Measurements from ENCODE around the gene GLRA1.

Gene GLRA1

GRCh38 chr5:151799407-151799806, 125.2 kb downstream of the GLRA1 start:
- TF ChIP-seq GATA3 (IDR thresholded peaks at IDR 0.05; ENCODE audit: low read depth, low read length) (no peak), GATA2 (IDR thresholded peaks at IDR 0.05; ENCODE audit: low read depth, low read length) (no peak)

DNA sequence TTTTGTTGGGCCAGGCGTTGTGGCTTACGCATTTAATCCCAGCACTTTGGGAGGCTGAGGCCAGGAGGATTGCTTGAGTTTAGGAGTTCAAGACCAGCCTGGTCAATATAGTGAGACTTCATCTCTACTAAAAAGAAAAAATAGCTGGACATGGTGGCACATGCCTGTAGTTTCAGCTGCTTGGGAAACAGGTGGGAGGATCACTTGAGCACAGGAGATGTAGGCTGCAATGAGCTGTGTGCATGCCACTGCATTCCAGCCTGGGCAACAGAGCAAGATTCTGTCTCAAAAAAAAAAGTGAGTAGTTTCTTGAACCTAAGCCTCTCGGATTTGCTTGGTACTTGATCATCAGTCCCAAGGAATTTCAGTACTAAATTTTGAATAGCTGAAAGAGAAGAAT, 126.0 kb downstream of the GLRA1 start:
- TF ChIP-seq GATA3 (IDR thresholded peaks at IDR 0.05; ENCODE audit: low read depth, low read length) = no peak

- no peak for TF ChIP-seq GATA2 (IDR thresholded peaks at IDR 0.05; ENCODE audit: low read depth, low read length)
- no peak for TF ChIP-seq GATA3 (IDR thresholded peaks at IDR 0.05; ENCODE audit: low read depth, low read length)
Observed at GRCh38 chr5:151795426-151795825, 129.2 kb downstream of the GLRA1 start.

DNA sequence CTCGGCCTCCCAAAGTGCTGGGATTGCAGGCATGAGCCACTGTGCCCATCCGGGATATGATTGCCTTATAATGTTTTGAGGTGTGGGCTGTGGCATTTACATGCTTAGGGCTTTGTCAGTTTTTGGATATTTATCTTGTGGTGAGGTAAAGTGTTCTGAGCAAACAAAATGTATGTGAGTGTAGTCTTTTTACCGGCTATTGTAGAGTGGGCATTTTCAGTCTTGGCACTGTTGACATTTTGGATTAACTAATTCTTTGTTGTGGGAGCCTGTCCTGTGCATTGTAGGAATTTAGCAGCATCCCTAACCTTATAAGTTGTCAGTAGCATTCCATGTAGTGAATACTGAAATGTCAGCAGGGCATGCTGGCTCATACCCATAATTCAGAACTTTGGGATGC, 131.3 kb downstream of the GLRA1 start:
- TF ChIP-seq GATA2 (IDR thresholded peaks at IDR 0.05; ENCODE audit: low read depth, low read length) (no peak), GATA3 (IDR thresholded peaks at IDR 0.05; ENCODE audit: low read depth, low read length) (no peak)

DNA sequence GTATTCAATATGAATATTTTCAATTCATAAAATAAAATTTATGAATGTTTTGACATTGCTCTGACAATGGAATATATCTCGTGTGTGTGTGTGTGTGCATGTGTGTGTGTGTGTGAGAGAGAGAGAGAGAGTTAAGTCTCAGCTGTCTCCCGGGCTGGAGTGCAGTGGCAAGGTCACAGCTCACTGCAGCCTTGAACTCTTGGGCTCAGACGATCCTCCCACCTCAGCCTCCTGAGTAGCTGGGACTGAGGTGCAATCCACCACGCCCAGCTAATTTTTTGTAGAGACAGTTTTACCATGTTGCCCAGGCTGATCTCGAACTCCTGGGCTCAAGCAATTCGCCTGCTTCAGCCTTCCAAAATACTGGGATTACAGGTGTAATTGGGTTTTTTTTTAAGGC, 136.8 kb downstream of the GLRA1 start:
- no peak for TF ChIP-seq GATA2 (IDR thresholded peaks at IDR 0.05; ENCODE audit: low read depth, low read length)
- TF ChIP-seq GATA3 (IDR thresholded peaks at IDR 0.05; ENCODE audit: low read depth, low read length) = no peak

DNA sequence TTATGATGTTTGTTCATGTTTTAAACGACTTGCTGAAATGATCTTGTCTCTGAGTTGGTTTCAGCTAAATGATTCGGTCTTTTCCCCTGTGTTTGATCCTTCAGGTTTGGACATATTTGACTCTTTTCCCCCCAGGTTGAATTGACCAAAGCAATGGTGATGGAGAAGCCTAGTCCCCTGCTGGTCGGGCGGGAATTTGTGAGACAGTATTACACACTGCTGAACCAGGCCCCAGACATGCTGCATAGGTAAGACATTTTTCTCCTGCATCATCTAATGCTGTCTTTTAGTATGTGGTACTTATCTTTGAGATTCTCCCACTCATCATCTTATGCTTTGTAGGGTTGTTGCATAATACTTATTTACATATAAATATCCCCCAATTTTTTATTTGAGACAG, 138.2 kb downstream of the GLRA1 start:
- TF ChIP-seq GATA2 (IDR thresholded peaks at IDR 0.05; ENCODE audit: low read depth, low read length) (no peak), GATA3 (IDR thresholded peaks at IDR 0.05; ENCODE audit: low read depth, low read length) (no peak)

- TF ChIP-seq GATA2 (IDR thresholded peaks at IDR 0.05; ENCODE audit: low read depth, low read length) = no peak
- TF ChIP-seq GATA3 (IDR thresholded peaks at IDR 0.05; ENCODE audit: low read depth, low read length) = no peak
Observed at GRCh38 chr5:151784141-151784540, 140.5 kb downstream of the GLRA1 start.

- TF ChIP-seq GATA2 (IDR thresholded peaks at IDR 0.05; ENCODE audit: low read depth, low read length) = no peak
- no peak for TF ChIP-seq GATA3 (IDR thresholded peaks at IDR 0.05; ENCODE audit: low read depth, low read length)
Observed at GRCh38 chr5:151781201-151781600, 143.4 kb downstream of the GLRA1 start.

GRCh38 chr5:151780348-151780747, 144.3 kb downstream of the GLRA1 start:
- TF ChIP-seq GATA3 (IDR thresholded peaks at IDR 0.05; ENCODE audit: low read depth, low read length) (no peak), GATA2 (IDR thresholded peaks at IDR 0.05; ENCODE audit: low read depth, low read length) (no peak)

DNA sequence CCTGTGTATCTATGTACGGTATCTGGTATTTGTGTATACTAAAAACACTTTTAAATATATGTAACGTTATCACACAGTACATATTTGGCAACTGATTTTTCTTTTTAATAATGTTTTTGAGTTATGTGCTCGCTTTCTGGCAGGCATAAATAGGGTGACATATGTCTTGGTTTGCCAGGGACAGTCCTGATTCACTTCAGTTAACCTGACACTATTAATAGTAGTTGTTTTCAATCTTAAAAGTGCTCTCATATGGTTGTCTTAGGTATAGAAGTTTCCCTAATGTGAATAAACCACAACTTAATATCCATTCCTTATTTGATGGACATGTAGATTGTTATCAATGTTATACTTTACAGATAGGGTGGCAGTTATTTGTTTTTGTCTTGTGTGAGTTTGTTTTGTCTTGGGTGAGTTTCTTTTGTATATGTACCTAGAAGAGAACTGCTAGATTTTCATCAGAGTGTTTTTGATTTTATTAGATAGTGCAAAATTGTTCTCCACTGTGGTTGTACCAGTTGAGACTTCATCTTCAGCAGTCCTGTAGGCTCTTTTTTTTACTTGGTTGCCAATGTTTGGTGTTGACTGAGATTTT, 145.0 kb downstream of the GLRA1 start:
- no peak for TF ChIP-seq GATA3 (IDR thresholded peaks at IDR 0.05; ENCODE audit: low read depth, low read length)

DNA sequence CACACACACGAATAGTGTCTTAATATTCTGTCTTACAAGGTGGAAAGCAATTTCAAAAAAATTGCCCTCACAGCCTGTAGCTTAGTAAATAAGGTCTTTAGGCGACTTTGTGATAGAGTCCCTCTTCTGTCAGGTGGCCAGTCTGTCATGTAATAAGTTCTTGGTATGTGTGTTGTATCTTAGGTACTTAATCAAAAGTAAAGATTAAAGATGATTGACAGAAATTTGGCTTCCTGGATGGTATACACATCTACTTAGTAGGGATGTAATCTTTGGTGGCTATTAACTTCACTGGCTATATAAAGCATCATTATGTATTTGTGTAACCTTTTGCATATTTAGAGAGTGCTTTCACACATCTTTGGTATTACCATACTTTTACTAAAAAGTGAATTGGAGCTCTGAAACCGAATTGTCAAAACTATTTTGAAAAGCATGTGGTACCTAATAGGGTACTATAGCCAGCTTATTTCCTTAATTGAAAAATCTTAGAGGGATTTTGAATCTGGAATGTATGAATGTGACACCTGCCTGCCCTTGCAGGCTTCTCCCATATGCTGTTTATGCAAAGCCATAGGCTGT, 149.5 kb downstream of the GLRA1 start:
- TF ChIP-seq GATA3 (IDR thresholded peaks at IDR 0.05; ENCODE audit: low read depth, low read length) = no peak

DNA sequence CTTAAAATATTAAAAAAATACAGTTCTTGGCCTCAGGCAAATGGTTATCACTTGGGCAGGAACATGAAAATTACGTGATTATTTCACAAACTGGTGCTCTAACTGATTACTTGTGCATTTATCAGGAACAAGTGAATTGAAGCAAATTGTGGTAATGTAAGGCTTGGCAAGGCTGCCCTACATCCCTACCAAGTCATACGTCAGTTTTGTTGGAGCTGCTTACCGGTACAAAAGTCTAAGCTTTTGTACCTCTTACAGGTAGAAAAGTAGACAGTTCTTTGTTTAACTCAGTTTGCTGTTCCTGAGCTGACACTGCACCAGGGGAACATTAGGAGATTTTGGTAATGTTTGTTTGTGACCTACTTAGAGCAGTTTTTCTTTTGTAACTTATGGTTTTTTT, 150.7 kb downstream of the GLRA1 start:
- TF ChIP-seq GATA3 (IDR thresholded peaks at IDR 0.05; ENCODE audit: low read depth, low read length) (no peak), GATA2 (IDR thresholded peaks at IDR 0.05; ENCODE audit: low read depth, low read length) (no peak)

DNA sequence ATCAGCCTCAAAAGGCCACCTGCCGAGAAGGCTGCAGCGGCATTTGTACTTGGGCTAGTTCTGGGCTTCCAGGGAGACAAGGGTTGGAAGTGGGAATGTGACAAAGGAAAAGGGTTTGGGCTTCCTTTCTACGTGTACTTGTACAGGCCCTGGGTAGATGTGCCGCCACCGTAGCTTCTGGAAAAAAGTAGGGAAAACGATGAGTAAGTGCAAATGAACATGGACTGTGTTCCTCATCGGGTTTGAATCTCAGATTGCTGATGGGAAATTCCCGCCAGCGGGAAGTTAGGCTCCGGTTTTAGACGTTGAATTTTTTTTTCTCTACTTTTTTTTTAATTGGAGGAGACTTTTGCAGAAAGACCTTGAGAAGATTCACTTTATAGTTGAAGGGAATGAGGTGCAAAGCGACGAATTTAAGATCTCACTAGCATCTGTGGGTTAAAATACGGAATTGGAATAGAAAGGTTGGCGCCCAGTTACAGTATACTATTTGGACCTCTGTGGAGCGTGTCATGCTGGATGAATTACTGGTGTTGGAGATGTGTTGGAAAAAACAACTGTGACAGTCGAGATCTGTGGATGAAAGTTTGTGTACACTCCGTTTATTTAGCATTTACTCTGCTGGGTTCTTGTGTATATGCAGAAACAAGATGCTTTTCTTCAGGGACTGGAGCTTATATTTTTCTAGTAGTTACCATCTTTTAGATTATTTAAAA, 151.6 kb downstream of the GLRA1 start:
- no peak for TF ChIP-seq GATA2 (IDR thresholded peaks at IDR 0.05; ENCODE audit: low read depth, low read length)
